Activated naive CD8-positive, alpha-beta T cell treated with anti-CD3 and anti-CD28 coated beads, Interleukin-2, amount 50 U/mL, for 24 hours (primary cell): Measurements from ENCODE around the gene CDK6.

Source experiments
- ATAC-seq: fragments of 150-1000 bp; cut with Tn5 transposase; one replicate; pipeline ENCODE4 v1.10.0; 2021
- DNase-seq: peaks from one replicate; pipeline ENCODE4 v3.0.0; 2021
- H3K27ac Mint-ChIP-seq: one replicate; pipeline ENCODE4 v1.8.0; 2021; ENCODE audit warnings: mild to moderate bottlenecking, mixed read lengths
- H3K27me3 Mint-ChIP-seq: one replicate; pipeline ENCODE4 v1.8.0; 2021; ENCODE audit warnings: mixed read lengths
- H3K36me3 Mint-ChIP-seq: one replicate; pipeline ENCODE4 v1.8.0; 2021; ENCODE audit warnings: low read depth, mixed read lengths
- H3K4me1 Mint-ChIP-seq: one replicate; pipeline ENCODE4 v1.8.0; 2021; ENCODE audit warnings: mixed read lengths
- H3K4me3 Mint-ChIP-seq: one replicate; pipeline ENCODE4 v1.8.0; 2021; ENCODE audit warnings: mild to moderate bottlenecking, moderate library complexity, mixed read lengths
- H3K9me3 Mint-ChIP-seq: one replicate; pipeline ENCODE4 v1.8.0; 2021; ENCODE audit warnings: mixed read lengths

Gene CDK6

GRCh38 chr7:92802406-92802805 lies 34.0 kb downstream of the CDK6 start:
- Mint-ChIP-seq H3K4me1 (peaks cover 34% of the 10 kb centered on the region), H3K36me3 (peaks cover 34% of the 10 kb centered on the region), H3K9me3 (peaks cover 3% of the 10 kb centered on the region), H3K27ac (no peak overlapping the region), H3K4me3 (no peak overlapping the region), H3K27me3 (no peaks in the 10 kb centered on the region)
- DNase-seq (no peak), ATAC-seq (no peak)

- Mint-ChIP-seq H3K27me3 (no peaks in the 10 kb centered on the region), H3K9me3 (peaks cover 3% of the 10 kb centered on the region), H3K36me3 (peaks cover 33% of the 10 kb centered on the region), H3K4me3 (no peak overlapping the region), H3K4me1 (peaks cover 32% of the 10 kb centered on the region), H3K27ac (no peak overlapping the region)
- ATAC-seq (no peak), DNase-seq (no peak)
Measured at GRCh38 chr7:92799446-92800211, 36.7 kb downstream of the CDK6 start.

- no peak overlapping the region for H3K4me3 Mint-ChIP-seq
- H3K9me3 Mint-ChIP-seq, result peaks cover 3% of the 10 kb centered on the region
- DNase-seq (no peak), ATAC-seq (no peak)
- H3K4me1 Mint-ChIP-seq, result peaks cover 36% of the 10 kb centered on the region
- no peaks in the 10 kb centered on the region for H3K27me3 Mint-ChIP-seq
- peaks cover 26% of the 10 kb centered on the region for H3K36me3 Mint-ChIP-seq
- no peak overlapping the region for H3K27ac Mint-ChIP-seq
Measured at GRCh38 chr7:92798517-92799249, 37.7 kb downstream of the CDK6 start.

- Mint-ChIP-seq H3K27me3 (no peaks in the 10 kb centered on the region), H3K4me3 (no peak overlapping the region), H3K4me1 (peaks cover 39% of the 10 kb centered on the region), H3K27ac (no peak overlapping the region), H3K9me3 (no peaks in the 10 kb centered on the region), H3K36me3 (peaks cover 27% of the 10 kb centered on the region)
- DNase-seq (peak; percentile 14), ATAC-seq (peak; percentile 53)
Measured at GRCh38 chr7:92797693-92798092, 38.7 kb downstream of the CDK6 start.

DNA sequence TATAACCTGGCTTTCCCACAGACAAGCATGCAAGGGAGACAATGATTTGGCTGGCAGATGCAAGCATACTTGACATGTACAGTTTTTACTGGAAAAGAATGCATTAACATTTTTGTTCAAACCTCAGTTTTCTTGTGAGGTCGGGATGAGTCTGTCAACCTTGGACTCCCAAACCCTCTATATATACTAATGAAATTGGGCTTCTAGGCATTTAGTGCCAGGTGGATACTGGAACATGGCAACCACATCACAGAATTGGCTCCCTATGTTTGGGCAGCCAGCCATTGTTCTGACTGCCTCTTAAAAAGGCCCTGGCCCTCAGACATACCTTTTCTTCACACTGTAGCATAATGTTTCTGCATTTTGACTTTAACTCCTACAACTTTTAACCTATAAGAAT lies 39.1 kb downstream of the CDK6 start:
- peaks cover 31% of the 10 kb centered on the region for H3K36me3 Mint-ChIP-seq
- no peak overlapping the region for H3K4me3 Mint-ChIP-seq
- no peak for ATAC-seq
- no peaks in the 10 kb centered on the region for H3K27me3 Mint-ChIP-seq
- H3K4me1 Mint-ChIP-seq, result peaks cover 42% of the 10 kb centered on the region
- H3K9me3 Mint-ChIP-seq, result no peaks in the 10 kb centered on the region
- DNase-seq, result no peak
- no peak overlapping the region for H3K27ac Mint-ChIP-seq

DNA sequence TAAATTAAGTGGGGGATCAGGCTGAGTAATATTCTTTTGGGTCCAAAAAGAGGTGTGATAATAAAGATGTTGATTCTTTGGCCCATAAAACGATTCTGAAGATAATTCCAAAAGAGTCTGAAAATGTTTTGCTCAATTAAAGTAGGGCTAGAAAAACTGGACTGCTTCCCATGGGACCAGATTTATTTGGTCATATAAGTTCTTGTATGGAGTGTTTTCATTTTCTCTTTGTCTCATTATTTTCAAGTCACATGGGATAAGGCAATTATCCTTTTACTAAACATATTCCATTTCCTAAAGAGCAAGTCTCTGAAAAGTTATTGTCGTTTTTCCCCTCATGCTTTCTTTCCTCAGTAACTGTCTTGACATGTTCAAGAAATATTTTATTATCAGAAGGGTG lies 41.5 kb downstream of the CDK6 start:
- Mint-ChIP-seq H3K27me3 (no peaks in the 10 kb centered on the region), H3K4me1 (peaks cover 55% of the 10 kb centered on the region), H3K4me3 (no peak overlapping the region), H3K9me3 (peaks cover 13% of the 10 kb centered on the region), H3K27ac (no peak overlapping the region), H3K36me3 (peaks cover 47% of the 10 kb centered on the region)
- ATAC-seq (no peak), DNase-seq (no peak)

DNA sequence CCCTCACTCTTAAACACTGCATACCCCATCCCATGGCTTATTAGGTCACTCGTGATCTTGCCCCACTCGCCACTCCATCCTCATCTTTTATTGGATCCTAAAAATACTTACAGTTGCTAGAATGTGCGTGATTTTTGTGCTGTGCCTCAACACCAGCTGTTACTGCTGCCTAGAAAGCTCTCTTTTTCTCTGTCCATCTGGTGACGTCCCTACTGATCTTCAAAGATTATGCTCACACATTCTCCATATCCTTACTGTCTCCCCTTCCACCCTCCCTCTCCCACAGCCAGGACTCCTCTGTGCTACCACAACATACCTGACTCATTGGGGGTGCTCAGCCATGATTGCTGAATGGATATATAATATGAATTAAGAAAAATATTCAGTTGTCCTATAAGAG lies 42.0 kb downstream of the CDK6 start:
- H3K4me1 Mint-ChIP-seq, result peaks cover 57% of the 10 kb centered on the region
- H3K36me3 Mint-ChIP-seq, result peaks cover 51% of the 10 kb centered on the region
- H3K27me3 Mint-ChIP-seq, result no peaks in the 10 kb centered on the region
- no peak for ATAC-seq
- DNase-seq, result no peak
- H3K9me3 Mint-ChIP-seq, result peaks cover 16% of the 10 kb centered on the region
- no peak overlapping the region for H3K4me3 Mint-ChIP-seq
- H3K27ac Mint-ChIP-seq, result peak overlapping the region; percentile 53

GRCh38 chr7:92793656-92794205 lies 42.6 kb downstream of the CDK6 start:
- ATAC-seq (no peak), DNase-seq (no peak)
- Mint-ChIP-seq H3K27ac (peak overlapping the region; percentile 53), H3K36me3 (peaks cover 58% of the 10 kb centered on the region), H3K4me3 (no peak overlapping the region), H3K27me3 (no peaks in the 10 kb centered on the region), H3K4me1 (peaks cover 60% of the 10 kb centered on the region), H3K9me3 (peaks cover 17% of the 10 kb centered on the region)

DNA sequence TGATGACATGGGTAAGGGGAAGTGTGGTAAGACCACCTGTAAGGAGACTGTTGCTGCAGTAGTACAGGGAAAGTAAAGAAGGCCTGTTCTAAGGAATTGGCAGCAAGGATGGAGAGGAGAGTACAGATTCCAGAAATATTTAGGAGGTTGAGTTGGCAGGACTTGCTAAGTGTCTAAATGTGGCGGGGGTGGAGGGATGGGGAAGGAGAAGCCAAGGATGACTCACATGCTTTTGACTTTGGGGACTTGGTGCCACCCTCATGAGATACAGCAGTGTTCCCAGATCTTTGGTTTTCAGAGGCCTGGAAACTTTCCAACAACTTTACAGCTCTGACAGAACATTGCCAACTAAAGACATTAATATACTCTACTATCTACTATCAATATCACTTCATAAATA lies 45.4 kb downstream of the CDK6 start:
- Mint-ChIP-seq H3K27ac (peak overlapping the region; percentile 71), H3K9me3 (peaks cover 22% of the 10 kb centered on the region), H3K27me3 (no peaks in the 10 kb centered on the region), H3K4me3 (no peak overlapping the region), H3K4me1 (peaks cover 71% of the 10 kb centered on the region), H3K36me3 (peaks cover 67% of the 10 kb centered on the region)
- no peak for DNase-seq
- no peak for ATAC-seq

- Mint-ChIP-seq H3K27me3 (no peaks in the 10 kb centered on the region), H3K4me1 (peaks cover 68% of the 10 kb centered on the region), H3K36me3 (peaks cover 72% of the 10 kb centered on the region), H3K27ac (peak overlapping the region; percentile 17), H3K9me3 (peaks cover 22% of the 10 kb centered on the region), H3K4me3 (no peak overlapping the region)
- DNase-seq (no peak), ATAC-seq (no peak)
Measured at GRCh38 chr7:92788559-92789183, 47.7 kb downstream of the CDK6 start.

- Mint-ChIP-seq H3K27ac (peak overlapping the region; percentile 41), H3K9me3 (peaks cover 16% of the 10 kb centered on the region), H3K27me3 (no peaks in the 10 kb centered on the region), H3K4me1 (peaks cover 73% of the 10 kb centered on the region), H3K36me3 (peaks cover 69% of the 10 kb centered on the region), H3K4me3 (no peak overlapping the region)
- ATAC-seq, result no peak
- DNase-seq, result no peak
Measured at GRCh38 chr7:92785923-92786322, 50.5 kb downstream of the CDK6 start.

- Mint-ChIP-seq H3K4me3 (no peak overlapping the region), H3K9me3 (peaks cover 9% of the 10 kb centered on the region), H3K27ac (peak overlapping the region; percentile 41), H3K27me3 (no peaks in the 10 kb centered on the region), H3K4me1 (peaks cover 66% of the 10 kb centered on the region), H3K36me3 (peaks cover 61% of the 10 kb centered on the region)
- ATAC-seq, result no peak
- DNase-seq, result no peak
Measured at GRCh38 chr7:92784935-92785334, 51.4 kb downstream of the CDK6 start.

GRCh38 chr7:92783260-92784201 lies 52.8 kb downstream of the CDK6 start:
- H3K4me1 Mint-ChIP-seq, result peaks cover 64% of the 10 kb centered on the region
- no peak overlapping the region for H3K4me3 Mint-ChIP-seq
- DNase-seq (no peak), ATAC-seq (no peak)
- H3K27me3 Mint-ChIP-seq, result no peaks in the 10 kb centered on the region
- peaks cover 3% of the 10 kb centered on the region for H3K9me3 Mint-ChIP-seq
- peaks cover 54% of the 10 kb centered on the region for H3K36me3 Mint-ChIP-seq
- peak overlapping the region; percentile 17 for H3K27ac Mint-ChIP-seq

DNA sequence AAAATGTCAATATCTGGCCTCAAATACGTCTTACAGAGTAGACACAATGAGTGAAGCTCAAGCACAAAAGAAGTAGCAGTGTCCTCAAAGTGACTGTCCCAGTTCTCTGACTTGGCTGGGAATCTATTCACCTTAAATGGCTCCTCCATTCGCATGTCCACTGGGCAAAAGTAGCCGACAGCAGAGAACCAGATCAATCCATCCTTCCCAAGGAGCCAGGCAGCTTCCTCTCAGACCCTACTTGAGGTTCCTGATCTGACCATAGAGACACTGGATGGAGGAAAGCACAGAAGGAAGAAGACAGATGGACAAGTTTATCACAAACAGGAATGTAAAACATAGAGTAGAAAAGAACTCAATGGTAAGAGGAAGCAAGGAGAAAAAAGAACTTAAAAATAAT lies 53.5 kb downstream of the CDK6 start:
- Mint-ChIP-seq H3K27ac (peak overlapping the region; percentile 17), H3K4me1 (peaks cover 64% of the 10 kb centered on the region), H3K9me3 (peaks cover 4% of the 10 kb centered on the region)

More for the DNA sequence above, 53.5 kb downstream of the CDK6 start:
- Mint-ChIP-seq H3K36me3 (peaks cover 55% of the 10 kb centered on the region), H3K4me3 (no peak overlapping the region), H3K27me3 (no peaks in the 10 kb centered on the region)
- ATAC-seq (no peak), DNase-seq (no peak)
